Measurements from ENCODE around the gene ZNF135. TPM values are rescaled to one million over a fixed set of nuclear protein-coding genes. Genes with fewer than 3 reads are reported as not detected.

The ZNF135 gene
- total and polyA plus RNA-seq, 2 of the 13 experiments (the other 11 are each of a cell fraction or from before 2014, with no cell fraction given) = not detected

- Histone ChIP-seq H3K79me2 (ENCODE audit: insufficient read depth, low read length) (no peaks in the 10 kb centered on the region), H3K4me3 (replicated peaks in 1 of 3; ENCODE audit: insufficient read depth in 1 of 3, low read depth in 2 of 3, low read length in 3 of 3) (no peak overlapping the region), H4K20me1 (ENCODE audit: insufficient read depth, low read length) (no peaks in the 10 kb centered on the region), H3K27ac (ENCODE audit: extremely low read length, insufficient read depth, low read length) (no peak overlapping the region), H3K36me3 (replicated peaks in 1 of 2; ENCODE audit: control insufficient read depth in 1 of 2, insufficient read depth in 2 of 2, low read length in 2 of 2) (no peaks in the 10 kb centered on the region), H3K4me1 (ENCODE audit: insufficient read depth, low read length) (no peaks in the 10 kb centered on the region), H3K9ac (ENCODE audit: insufficient read depth, low read depth, low read length) (no peak overlapping the region), H3K27me3 (ENCODE audit: control insufficient read depth in 1 of 2, insufficient read depth in 2 of 2, low read length in 2 of 2) (no peaks in the 10 kb centered on the region), H3K4me2 (ENCODE audit: low read depth, low read length) (no peak overlapping the region), H2AFZ (ENCODE audit: low read length) (no peak overlapping the region), H3K9me3 (ENCODE audit: low read length) (peaks cover 82% of the 10 kb centered on the region)
- no peak for DNase-seq (ENCODE audit: low spot score)
- BruUV-seq (replicated peaks) = no TSS peak
- intact Hi-C loops (cut with micrococcal nuclease; ENCODE audit: unreplicated experiment) (no loop called here), in situ Hi-C loops (cut with HindIII; ENCODE audit: extremely low pct_ligation_motif_present, low pct_unique_long_range_greater_than_20kb) (no loop called here)
- no peak for FAIRE-seq
- 33% methylated on average over 7 of the region's 7 CpGs for WGBS (ENCODE audit: low lambda C conversion rate)
- TF ChIP-seq UBTF (CRISPR knock-in tag; IDR thresholded peaks at IDR 0.05) (no peak), ZBTB42 (CRISPR knock-in tag; IDR thresholded peaks at IDR 0.05) (no peak), ZNF33A (CRISPR knock-in tag; IDR thresholded peaks at IDR 0.05; ENCODE audit: borderline replicate concordance) (no peak), RFXAP (CRISPR knock-in tag; IDR thresholded peaks at IDR 0.05; ENCODE audit: borderline replicate concordance) (no peak), ZHX1 (CRISPR knock-in tag; IDR thresholded peaks at IDR 0.05; ENCODE audit: low read depth) (no peak), ZNF138 (CRISPR knock-in tag; IDR thresholded peaks at IDR 0.05; ENCODE audit: low read depth) (no peak), ISL2 (CRISPR knock-in tag; IDR thresholded peaks at IDR 0.05) (no peak), ZSCAN29 (CRISPR knock-in tag; conservative IDR thresholded peaks at IDR 0.05) (no peak), ZNF282 (IDR thresholded peaks at IDR 0.05; ENCODE audit: partially characterized antibody) (no peak), LBX2 (CRISPR knock-in tag; IDR thresholded peaks at IDR 0.05; ENCODE audit: borderline replicate concordance) (no peak), REST (IDR thresholded peaks at IDR 0.05; ENCODE audit: borderline replicate concordance in 1 of 2, low read depth in 1 of 2, low read length in 2 of 2) (no peak)
- CTCF ChIA-PET (ENCODE audit: low intra/inter-chr PET ratio, low total read pairs) = no interaction called here
- POLR2A ChIA-PET = no interaction called here
- no peak for ATAC-seq
Observed at GRCh38 chr19:58093071-58093470, 34.0 kb downstream of the ZNF135 start.

Data from HepG2 (cell line).